Activated CD8-positive, alpha-beta memory T cell treated with anti-CD3 and anti-CD28 coated beads, Interleukin-2, amount 50 U/mL, for 1 hour (primary cell): Measurements from ENCODE around the gene RNGTT.

ENCODE experiments used
- DNase-seq: peaks from one replicate; pipeline ENCODE4 v3.0.0-alpha.2; 2020; ENCODE audit errors: extremely low read depth

RNGTT gene

GRCh38 chr6:88588938-88589337 is 374.5 kb downstream of the RNGTT start:
- no peak for DNase-seq

- DNase-seq, result no peak
These were observed 376.3 kb downstream of the RNGTT start for GRCh38 chr6:88587150-88587520.

- DNase-seq, result no peak
These were observed 376.9 kb downstream of the RNGTT start for GRCh38 chr6:88586371-88587149.

- DNase-seq, result no peak
These were observed 378.1 kb downstream of the RNGTT start for GRCh38 chr6:88585276-88585692.

GRCh38 chr6:88584581-88585275 is 378.7 kb downstream of the RNGTT start:
- no peak for DNase-seq

- no peak for DNase-seq
These were observed 386.0 kb downstream of the RNGTT start for GRCh38 chr6:88577461-88577860.

GRCh38 chr6:88575536-88575935 is 387.9 kb downstream of the RNGTT start:
- DNase-seq, result no peak

- DNase-seq, result no peak
These were observed 388.8 kb downstream of the RNGTT start for GRCh38 chr6:88574651-88575050.

GRCh38 chr6:88574031-88574430 is 389.4 kb downstream of the RNGTT start:
- DNase-seq, result no peak

- DNase-seq, result no peak
These were observed 389.9 kb downstream of the RNGTT start for GRCh38 chr6:88573561-88573960.

GRCh38 chr6:88572449-88573139 is 390.8 kb downstream of the RNGTT start:
- no peak for DNase-seq

GRCh38 chr6:88569959-88570358 is 393.5 kb downstream of the RNGTT start:
- no peak for DNase-seq

- no peak for DNase-seq
These were observed 395.7 kb downstream of the RNGTT start for GRCh38 chr6:88567696-88568095.

GRCh38 chr6:88566746-88567534 is 396.5 kb downstream of the RNGTT start:
- DNase-seq, result no peak

- DNase-seq, result no peak
These were observed 397.6 kb downstream of the RNGTT start for GRCh38 chr6:88565836-88566235.

GRCh38 chr6:88565409-88565811 is 398.0 kb downstream of the RNGTT start:
- DNase-seq, result no peak

- DNase-seq, result no peak
These were observed 400.2 kb downstream of the RNGTT start for GRCh38 chr6:88563277-88563625.

GRCh38 chr6:88562353-88563276 is 400.8 kb downstream of the RNGTT start:
- no peak for DNase-seq

GRCh38 chr6:88561954-88562315 is 401.5 kb downstream of the RNGTT start:
- DNase-seq, result no peak

GRCh38 chr6:88561034-88561953 is 402.1 kb downstream of the RNGTT start:
- DNase-seq, result no peak
